ENCODE results near the gene TET1.
A peak's percentile ranks its signal among the peaks of the same experiment; 100 is the strongest.

DNA sequence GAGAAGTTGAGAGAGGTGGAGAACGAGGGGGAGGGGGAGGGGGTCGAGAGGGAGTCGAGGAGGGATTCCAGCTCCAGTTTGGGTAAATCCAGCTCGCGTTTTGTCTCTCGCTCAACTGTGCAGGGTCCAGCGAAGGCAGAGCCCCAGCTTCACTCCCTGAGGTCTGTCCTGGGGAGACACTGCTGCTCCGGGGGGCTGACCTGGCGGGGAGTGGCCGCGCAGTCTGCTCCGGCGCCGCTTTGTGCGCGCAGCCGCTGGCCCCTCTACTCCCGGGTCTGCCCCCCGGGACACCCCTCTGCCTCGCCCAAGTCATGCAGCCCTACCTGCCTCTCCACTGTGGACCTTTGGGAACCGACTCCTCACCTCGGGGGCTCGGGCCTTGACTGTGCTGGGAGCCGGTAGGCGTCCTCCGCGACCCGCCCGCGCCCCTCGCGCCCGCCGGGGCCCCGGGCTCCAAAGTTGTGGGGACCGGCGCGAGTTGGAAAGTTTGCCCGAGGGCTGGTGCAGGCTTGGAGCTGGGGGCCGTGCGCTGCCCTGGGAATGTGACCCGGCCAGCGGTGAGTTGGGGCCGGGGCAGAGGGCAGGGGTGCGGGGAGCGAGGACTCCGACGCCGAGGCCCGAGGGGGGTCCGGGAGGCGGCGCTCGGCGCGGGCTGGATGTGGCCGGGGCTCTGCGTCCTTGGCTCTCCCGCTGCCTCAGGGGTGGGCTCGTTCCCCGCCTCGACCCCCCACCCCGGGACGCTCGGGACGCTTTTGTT is at the start of gene TET1:
- TF ChIP-seq, protein P1, sequence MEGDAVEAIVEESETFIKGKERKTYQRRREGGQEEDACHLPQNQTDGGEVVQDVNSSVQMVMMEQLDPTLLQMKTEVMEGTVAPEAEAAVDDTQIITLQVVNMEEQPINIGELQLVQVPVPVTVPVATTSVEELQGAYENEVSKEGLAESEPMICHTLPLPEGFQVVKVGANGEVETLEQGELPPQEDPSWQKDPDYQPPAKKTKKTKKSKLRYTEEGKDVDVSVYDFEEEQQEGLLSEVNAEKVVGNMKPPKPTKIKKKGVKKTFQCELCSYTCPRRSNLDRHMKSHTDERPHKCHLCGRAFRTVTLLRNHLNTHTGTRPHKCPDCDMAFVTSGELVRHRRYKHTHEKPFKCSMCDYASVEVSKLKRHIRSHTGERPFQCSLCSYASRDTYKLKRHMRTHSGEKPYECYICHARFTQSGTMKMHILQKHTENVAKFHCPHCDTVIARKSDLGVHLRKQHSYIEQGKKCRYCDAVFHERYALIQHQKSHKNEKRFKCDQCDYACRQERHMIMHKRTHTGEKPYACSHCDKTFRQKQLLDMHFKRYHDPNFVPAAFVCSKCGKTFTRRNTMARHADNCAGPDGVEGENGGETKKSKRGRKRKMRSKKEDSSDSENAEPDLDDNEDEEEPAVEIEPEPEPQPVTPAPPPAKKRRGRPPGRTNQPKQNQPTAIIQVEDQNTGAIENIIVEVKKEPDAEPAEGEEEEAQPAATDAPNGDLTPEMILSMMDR (IDR thresholded peaks at IDR 0.05; ENCODE audit: insufficient read depth, low read length, poor library complexity, severe bottlenecking): no peak
- TF ChIP-seq EZH2phosphoT487 (conservative IDR thresholded peaks at IDR 0.05; ENCODE audit: low read length): peak; percentile 90; the same call in 1 of the 2 replicates
